ENCODE results near the gene CAB39L. TPM values are rescaled to one million over a fixed set of nuclear protein-coding genes. Genes with fewer than 3 reads are reported as not detected.

Gene CAB39L
- total and polyA plus RNA-seq, 2 of the 13 experiments (the other 11 are each of a cell fraction or from before 2014, with no cell fraction given) = 3.1 to 6.1 TPM

DNA sequence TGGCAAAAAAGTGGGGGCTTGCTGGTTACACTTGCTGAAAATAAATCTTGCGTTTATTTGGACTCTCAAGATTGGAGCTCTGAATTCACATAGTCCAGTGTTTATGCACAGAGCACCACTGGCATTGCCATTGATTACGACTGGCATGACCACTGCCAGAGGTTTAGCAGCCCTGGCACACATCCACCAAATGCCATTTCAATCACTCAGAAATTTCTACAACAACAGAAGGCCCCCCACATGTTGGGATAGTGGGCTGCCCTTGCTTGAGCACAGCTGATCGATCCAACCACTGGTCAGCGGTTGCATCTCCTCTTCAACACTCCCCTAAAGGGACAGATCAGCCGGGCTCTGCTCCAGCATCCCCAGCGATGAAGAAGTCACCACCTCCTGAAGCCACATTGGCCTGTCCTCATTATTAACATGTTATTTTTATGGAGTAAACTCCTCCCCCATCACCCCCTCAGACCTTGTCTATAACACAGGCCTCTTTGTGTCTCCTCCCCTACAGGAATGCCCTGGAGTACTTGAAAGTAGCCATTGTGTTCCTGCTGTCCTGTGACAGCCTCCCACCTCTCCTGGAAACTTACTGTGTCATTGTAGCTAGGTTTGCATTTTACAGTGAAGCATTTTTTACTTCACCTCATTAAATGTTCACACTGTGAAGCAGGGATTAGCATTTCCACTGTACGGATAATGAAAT lies 144.8 kb downstream of the CAB39L start:
- no peaks in the 10 kb centered on the region for H3K79me2 ChIP-seq (ENCODE audit: insufficient read depth, low read length)
- TF ChIP-seq ZNF331 (CRISPR knock-in tag; IDR thresholded peaks at IDR 0.05) (peak; percentile 8; the same call in 1 of the 2 replicates), TBX2 (CRISPR knock-in tag; IDR thresholded peaks at IDR 0.05; ENCODE audit: borderline replicate concordance) (no peak; the same call in 1 of the 2 replicates), RBFOX2 (IDR thresholded peaks at IDR 0.05; ENCODE audit: low read depth, low read length) (0 out of 2 replicates have a peak, but pooled peaks have one; percentile 11), EP300 (IDR thresholded peaks at IDR 0.05; ENCODE audit: low read depth in 2 of 2, low read length in 2 of 2) (peak in 1 of 2 experiments; percentile 15; a peak in 1 of 4 replicates), EP300 (CRISPR knock-in tag; IDR thresholded peaks at IDR 0.05; ENCODE audit: borderline replicate concordance) (no peak), HMG20A (CRISPR knock-in tag; IDR thresholded peaks at IDR 0.05; ENCODE audit: borderline replicate concordance) (peak; percentile 14; the same call in 1 of the 2 replicates), ZMYM4 (CRISPR knock-in tag; IDR thresholded peaks at IDR 0.05) (0 out of 2 replicates have a peak, but pooled peaks have one; percentile 23), SOX5 (CRISPR knock-in tag; IDR thresholded peaks at IDR 0.05; ENCODE audit: borderline replicate concordance) (peak; percentile 61; the same call in 1 of the 2 replicates), ZNF614 (CRISPR knock-in tag; IDR thresholded peaks at IDR 0.05; ENCODE audit: borderline replicate concordance) (0 out of 2 replicates have a peak, but pooled peaks have one; percentile 34), ZNF598 (CRISPR knock-in tag; IDR thresholded peaks at IDR 0.05; ENCODE audit: borderline replicate concordance) (no peak), ZNF34 (CRISPR knock-in tag; IDR thresholded peaks at IDR 0.05; ENCODE audit: borderline replicate concordance) (no peak), BCL6 (CRISPR knock-in tag; IDR thresholded peaks at IDR 0.05) (0 out of 2 replicates have a peak, but pooled peaks have one; percentile 20), SOX13 (IDR thresholded peaks at IDR 0.05) (no peak), SOX13 (CRISPR knock-in tag; conservative IDR thresholded peaks at IDR 0.05 in 1 of 2, IDR thresholded peaks at IDR 0.05 in 1 of 2) (peak in 1 of 2 experiments; percentile 51; a peak in 1 of 4 replicates), GATAD2A (CRISPR knock-in tag; IDR thresholded peaks at IDR 0.05) (0 out of 2 replicates have a peak, but pooled peaks have one; percentile 17), TGIF2 (CRISPR knock-in tag; IDR thresholded peaks at IDR 0.05) (0 out of 2 replicates have a peak, but pooled peaks have one; percentile 40), POLR2A (IDR thresholded peaks at IDR 0.05; ENCODE audit: insufficient read depth in 1 of 2, low read depth in 2 of 2, low read length in 2 of 2) (peak in 1 of 2 experiments; percentile 46; a peak in 1 of 4 replicates), DRAP1 (CRISPR knock-in tag; IDR thresholded peaks at IDR 0.05) (peak; percentile 42; the same call in 1 of the 2 replicates), ZBTB38 (CRISPR knock-in tag; IDR thresholded peaks at IDR 0.05) (no peak)
- CTCF ChIA-PET (ENCODE audit: low intra/inter-chr PET ratio, low total read pairs) = no interaction called here
- DNase-seq (ENCODE audit: low spot score) = peak; percentile 95
- H3K9me3 ChIP-seq (ENCODE audit: low read length) = no peaks in the 10 kb centered on the region
- no peak overlapping the region for H3K4me3 ChIP-seq (replicated peaks in 1 of 3; ENCODE audit: insufficient read depth in 1 of 3, low read depth in 2 of 3, low read length in 3 of 3)
- intact Hi-C loops (cut with micrococcal nuclease; ENCODE audit: unreplicated experiment) = no loop called here
- in situ Hi-C loops (cut with HindIII; ENCODE audit: extremely low pct_ligation_motif_present, low pct_unique_long_range_greater_than_20kb) = no loop called here
- H3K36me3 ChIP-seq (replicated peaks in 1 of 2; ENCODE audit: control insufficient read depth in 1 of 2, insufficient read depth in 2 of 2, low read length in 2 of 2) = no peaks in the 10 kb centered on the region
- BruUV-seq (replicated peaks) = no TSS peak
- H2AFZ ChIP-seq (ENCODE audit: low read length) = no peak overlapping the region
- H3K27me3 ChIP-seq (ENCODE audit: control insufficient read depth in 1 of 2, insufficient read depth in 2 of 2, low read length in 2 of 2) = no peaks in the 10 kb centered on the region
- POLR2A ChIA-PET = no interaction called here
- H4K20me1 ChIP-seq (ENCODE audit: insufficient read depth, low read length) = no peaks in the 10 kb centered on the region
- peaks cover 88% of the 10 kb centered on the region for H3K4me1 ChIP-seq (ENCODE audit: insufficient read depth, low read length)
- H3K9ac ChIP-seq (ENCODE audit: insufficient read depth, low read depth, low read length) = peak overlapping the region; percentile 32; the same call in 1 of the 2 replicates
- ATAC-seq = peak; percentile 65
- WGBS (ENCODE audit: low lambda C conversion rate) = 66% methylated on average over 7 of the region's 7 CpGs
- peak overlapping the region; percentile 69 for H3K27ac ChIP-seq (ENCODE audit: extremely low read length, insufficient read depth, low read length)
- H3K4me2 ChIP-seq (ENCODE audit: low read depth, low read length) = peak overlapping the region; percentile 57
- peak; percentile 62 for FAIRE-seq

All from HepG2 (cell line).